ENCODE results near the gene WNT6.

Gene WNT6

GRCh38 chr2:218859556-218859987 lies at the start of gene WNT6:
Gene WNT6 (plus strand): TSS chr2:218859805. CDS start chr2:218860038, 233 bp downstream.
- no peak for DNase-seq

- no peak for DNase-seq
Observed at GRCh38 chr2:218810256-218810655, 49.3 kb upstream of the WNT6 start.

GRCh38 chr2:218811382-218811781 lies 48.2 kb upstream of the WNT6 start:
- DNase-seq, result no peak

DNA sequence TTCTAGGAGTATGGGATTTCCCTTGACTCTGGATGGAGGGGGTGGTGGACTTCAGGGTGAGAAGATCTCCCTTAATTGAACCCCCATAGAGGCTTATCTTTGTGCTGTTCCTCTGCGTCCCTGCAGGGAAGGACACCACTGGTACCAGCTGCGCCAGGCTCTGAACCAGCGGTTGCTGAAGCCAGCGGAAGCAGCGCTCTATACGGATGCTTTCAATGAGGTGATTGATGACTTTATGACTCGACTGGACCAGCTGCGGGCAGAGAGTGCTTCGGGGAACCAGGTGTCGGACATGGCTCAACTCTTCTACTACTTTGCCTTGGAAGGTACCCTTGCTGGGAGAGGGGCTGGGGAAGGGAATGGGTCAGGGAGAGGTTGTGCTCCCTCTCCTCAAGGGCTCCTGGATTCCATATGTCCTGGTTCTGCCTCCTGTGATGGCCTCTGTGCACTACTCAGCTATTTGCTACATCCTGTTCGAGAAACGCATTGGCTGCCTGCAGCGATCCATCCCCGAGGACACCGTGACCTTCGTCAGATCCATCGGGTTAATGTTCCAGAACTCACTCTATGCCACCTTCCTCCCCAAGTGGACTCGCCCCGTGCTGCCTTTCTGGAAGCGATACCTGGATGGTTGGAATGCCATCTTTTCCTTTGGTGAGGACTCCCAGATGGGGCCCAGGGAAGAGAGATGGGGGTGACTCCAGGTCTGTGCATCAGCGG lies 47.3 kb upstream of the WNT6 start:
- no peak for DNase-seq

- no peak for DNase-seq
Observed at GRCh38 chr2:218812861-218813260, 46.7 kb upstream of the WNT6 start.

DNA sequence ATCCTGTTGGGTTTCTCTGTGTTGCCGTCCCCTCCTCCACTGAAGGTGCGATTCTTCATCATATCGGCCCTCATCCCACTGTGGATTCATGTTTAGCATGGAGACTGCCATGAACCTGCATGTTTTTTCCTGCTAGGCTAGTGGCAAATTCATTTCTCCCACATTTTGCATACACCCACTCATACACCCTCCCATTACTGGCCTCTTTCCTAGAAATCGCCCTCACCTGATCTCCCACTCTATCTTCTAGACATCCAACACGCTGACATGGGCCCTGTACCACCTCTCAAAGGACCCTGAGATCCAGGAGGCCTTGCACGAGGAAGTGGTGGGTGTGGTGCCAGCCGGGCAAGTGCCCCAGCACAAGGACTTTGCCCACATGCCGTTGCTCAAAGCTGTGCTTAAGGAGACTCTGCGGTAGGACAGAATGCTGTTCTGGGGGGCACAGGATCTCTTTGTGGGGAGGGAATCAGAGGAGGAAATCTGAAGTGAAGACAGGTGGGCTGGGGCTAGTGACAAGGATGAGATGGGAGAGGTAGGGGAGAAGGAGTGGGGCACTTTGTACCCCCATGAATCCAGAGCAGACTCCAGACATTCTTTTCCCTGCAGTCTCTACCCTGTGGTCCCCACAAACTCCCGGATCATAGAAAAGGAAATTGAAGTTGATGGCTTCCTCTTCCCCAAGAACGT lies 45.7 kb upstream of the WNT6 start:
- DNase-seq, result no peak

DNA sequence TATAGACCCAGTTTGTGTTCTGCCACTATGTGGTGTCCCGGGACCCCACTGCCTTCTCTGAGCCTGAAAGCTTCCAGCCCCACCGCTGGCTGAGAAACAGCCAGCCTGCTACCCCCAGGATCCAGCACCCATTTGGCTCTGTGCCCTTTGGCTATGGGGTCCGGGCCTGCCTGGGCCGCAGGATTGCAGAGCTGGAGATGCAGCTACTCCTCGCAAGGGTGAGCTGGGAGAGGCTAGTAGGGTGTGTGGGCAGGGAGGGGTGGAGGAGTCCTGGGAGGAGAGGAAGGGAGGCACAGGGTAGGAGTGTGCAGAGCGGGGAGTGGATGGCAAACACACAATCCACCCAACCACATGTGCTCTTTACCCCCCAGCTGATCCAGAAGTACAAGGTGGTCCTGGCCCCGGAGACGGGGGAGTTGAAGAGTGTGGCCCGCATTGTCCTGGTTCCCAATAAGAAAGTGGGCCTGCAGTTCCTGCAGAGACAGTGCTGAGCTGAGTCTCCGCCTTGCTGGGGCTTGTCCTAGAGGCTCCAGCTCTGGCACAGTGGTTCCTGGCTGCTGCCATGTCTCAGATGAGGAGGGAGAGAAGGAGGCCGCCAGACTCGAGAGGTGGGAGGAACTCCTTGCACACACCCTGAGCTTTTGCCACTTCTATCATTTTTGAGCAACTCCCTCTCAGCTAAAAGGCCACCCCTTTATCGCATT lies 44.9 kb upstream of the WNT6 start:
- no peak for DNase-seq

- DNase-seq, result no peak
Observed at GRCh38 chr2:218815244-218815637, 44.4 kb upstream of the WNT6 start.

- DNase-seq, result no peak
Observed at GRCh38 chr2:218815649-218816048, 44.0 kb upstream of the WNT6 start.

- no peak for DNase-seq
Observed at GRCh38 chr2:218816561-218817011, 43.0 kb upstream of the WNT6 start.

GRCh38 chr2:218819093-218819492 lies 40.5 kb upstream of the WNT6 start:
- DNase-seq, result no peak

DNA sequence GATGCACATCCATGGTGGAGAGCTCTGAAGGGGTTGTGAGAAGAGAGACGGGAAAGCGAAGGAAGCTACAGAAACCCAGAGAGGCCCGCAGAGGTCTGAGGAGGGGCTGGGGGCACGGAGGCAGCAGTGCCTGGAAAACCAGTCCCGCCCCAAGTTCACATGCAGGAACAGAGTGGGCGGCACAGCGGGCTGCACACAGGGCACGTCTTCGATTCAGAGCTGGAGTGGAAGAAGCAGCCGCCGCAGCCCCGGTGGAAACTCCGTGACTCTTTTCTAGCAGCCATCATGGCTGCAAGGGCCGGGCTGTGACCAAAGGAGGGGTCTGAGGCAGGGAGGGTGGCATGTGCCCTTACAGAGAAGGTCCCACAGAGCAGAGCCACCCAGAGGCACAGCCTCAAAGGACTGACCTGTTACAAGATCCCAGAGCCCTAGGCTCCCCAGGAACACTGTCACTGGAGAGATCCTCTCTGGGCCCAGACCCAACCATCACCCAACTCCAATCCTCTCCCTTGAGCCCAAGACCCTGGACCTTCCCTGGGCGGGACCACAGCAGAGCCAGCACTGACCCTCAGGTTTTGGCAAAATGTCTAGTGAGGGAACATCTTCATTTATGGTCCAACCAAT lies 38.7 kb upstream of the WNT6 start:
- DNase-seq, result no peak

GRCh38 chr2:218821605-218822211 lies 37.9 kb upstream of the WNT6 start:
- no peak for DNase-seq

DNA sequence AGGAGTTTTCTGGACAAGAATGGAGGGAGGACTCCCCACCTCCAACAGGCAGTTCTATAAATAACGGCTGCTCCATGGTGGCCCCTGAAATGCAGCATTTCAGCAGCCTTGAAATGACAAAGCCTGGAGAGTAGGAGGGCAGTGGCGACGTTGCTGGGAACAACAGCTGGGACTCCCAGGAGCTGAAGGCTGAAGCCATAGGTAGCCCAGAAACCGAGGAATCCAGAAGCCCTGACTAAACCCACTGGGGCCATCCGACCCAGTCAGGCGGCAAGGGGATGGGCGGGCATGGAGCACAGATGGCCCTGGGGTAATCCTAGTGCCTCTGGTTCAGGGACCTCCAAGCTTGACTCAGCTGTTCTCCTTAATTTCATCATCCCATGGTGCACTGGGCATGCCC lies 37.0 kb upstream of the WNT6 start:
- no peak for DNase-seq

DNA sequence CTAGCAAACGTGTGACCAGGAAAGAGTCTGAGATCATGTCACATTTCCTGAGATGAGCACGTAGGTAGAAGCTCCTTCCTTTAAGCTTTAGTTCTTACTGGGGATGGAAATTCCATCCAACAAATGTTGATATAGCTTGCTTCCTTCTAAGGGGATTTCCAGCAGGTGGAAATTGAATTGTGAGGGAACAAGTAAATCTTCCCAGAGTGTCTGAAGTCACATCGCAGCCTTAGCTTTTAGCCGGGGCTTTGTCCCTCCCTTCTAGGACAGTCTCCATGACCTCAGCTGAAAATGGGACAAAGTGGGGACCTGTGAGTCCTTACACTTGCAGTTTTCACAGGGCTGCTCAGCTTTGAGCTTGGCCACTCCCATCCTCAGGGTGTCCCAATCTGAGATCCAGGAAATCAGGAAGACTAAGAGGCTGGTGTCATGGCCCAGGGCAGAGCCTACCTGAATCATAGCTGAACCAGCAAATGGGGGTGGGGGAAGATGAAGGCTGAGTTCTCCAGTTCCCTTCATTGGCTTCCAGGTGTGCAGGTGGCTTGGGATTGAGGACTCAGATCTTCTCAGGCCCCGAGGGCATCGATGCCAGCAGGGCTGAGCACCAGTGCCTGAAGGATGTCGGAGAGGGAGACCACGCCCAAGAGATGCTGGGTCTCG lies 36.3 kb upstream of the WNT6 start:
- no peak for DNase-seq

DNA sequence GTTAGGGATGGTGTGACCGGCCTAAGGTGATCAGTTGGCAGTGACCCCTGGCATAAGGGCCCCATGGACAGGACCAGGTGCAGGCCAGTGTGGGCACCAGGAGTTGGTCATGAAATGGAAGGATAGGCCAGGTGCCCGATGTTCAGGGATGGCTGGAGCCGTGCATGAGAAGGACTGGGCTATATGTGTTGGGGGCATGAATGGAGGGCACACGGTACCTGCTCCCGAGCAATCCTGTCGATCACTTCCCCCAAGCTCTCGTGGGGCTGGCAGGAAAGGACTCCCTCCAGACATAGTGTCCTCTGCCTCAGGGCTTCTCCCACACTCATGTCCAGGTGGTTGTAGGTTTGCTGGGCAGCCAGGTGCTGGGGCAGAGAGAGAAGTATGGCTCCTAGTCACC lies 35.6 kb upstream of the WNT6 start:
- no peak for DNase-seq

DNA sequence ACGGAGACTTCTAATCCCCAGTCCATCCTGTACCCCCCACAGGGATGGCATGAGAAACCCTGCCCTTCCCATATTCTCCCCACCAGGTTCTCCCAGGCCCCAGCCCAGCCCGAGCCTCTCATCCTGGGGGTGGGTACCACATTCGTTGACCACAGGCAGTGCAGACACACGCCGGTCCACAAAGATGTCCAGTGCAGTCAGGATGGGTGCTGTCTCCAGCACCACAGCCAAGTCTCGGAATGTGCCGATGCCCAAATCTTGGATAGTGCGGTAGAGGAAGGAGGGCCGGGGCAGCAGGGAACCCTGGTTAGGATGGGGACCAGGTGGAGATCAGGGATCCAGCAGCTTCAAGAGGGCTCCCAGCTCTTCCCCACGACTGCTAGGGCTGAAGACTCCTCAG lies 32.8 kb upstream of the WNT6 start:
- no peak for DNase-seq

DNA sequence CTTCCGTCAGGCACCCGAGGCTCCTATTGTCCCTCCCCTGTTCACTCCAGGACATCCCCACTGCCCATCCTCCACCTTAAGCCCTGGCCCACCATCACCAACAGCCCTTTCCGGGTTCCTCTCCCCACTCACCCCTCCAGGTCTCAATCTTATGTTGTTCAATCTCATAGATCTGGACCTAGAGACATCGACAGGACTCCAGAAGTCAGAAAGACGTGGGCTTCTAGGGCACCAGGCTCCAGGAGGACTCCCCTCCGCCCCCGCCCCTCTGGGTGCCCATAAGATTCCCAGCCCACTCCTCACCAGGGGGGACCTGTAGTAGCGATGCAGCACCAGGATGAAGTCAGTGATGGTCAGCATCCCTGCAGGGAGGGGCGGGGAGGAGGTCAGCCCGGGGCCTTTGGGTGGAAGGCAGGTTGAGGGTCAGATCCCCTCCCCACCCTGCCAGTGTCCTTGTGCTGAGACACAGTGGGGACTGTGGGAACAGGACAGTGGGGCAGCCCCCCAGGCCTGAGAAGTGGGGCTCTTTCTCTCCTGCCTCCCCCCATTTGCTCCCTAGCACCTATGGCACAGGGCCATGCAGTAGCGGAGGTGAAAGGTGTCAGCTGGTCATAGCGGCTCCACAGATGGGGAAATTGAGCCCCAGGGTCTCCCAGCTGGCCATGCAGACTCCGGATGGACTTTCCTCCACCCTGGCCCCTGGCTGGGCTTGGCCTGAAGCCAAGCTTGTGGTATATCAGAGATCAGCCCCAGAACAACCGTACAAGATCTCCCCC lies 31.7 kb upstream of the WNT6 start:
- DNase-seq, result no peak

DNA sequence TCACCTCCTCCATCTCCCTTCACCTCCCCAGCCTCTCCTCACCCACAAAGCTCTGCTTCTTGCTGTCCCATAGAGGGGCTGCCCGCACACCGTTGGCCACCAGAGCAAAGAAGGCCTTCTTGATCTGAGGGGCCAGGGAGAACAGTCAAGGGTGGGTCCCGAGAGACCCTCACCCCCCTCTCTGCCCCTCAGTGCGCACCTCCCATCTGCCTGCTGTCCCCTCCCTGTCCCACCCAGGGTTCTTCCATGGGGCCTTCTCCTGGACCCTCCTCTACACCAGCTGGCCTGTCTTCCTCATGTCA lies 31.2 kb upstream of the WNT6 start:
- no peak for DNase-seq

GRCh38 chr2:218829868-218830451 lies 29.6 kb upstream of the WNT6 start:
- no peak for DNase-seq

DNA sequence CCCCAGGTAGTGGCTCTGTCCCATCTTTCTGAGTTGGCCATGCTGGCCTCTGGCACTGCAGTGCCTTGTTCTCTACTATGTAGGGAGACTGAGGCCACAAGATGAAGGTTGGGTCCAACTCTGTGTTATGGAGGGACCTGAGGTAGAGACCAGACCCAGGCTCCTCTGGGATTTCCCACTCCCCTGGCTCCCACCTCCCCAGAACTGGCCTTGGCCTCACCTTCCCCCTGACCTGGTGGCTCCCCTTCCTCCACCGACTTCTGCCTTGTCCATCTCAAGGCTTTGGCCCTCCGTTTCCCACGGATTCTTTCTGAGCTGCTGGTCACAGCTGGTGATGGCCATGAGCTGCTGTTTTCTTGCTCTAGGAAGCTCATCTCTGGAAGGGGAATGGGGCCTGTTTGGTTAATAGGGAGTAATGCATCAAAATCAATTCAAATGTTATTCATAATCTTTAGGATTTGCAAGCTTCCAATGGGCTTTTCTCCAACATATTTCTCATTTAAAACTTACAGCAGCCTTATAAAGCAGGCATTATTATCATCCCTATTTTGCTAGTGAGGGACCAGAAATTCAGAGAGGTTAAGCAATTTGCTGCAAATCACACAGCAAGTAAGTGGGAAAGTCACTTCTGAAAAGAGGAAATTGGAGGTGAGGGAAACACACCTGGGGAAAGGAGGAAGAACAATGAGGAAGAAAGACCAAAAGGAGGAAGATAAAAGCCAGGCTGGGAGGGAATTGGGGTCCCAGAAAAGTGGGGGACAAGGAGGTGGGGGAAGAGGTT lies 28.9 kb upstream of the WNT6 start:
- DNase-seq, result no peak
